GM12872 (cell line): ENCODE data around the gene AUTS2.

Experiments used
- TF ChIP-seq, protein P1 (sequence below): IDR thresholded peaks from 3 replicates; pipeline ENCODE4 v1.5.1; 2011; ENCODE audit warnings: low read depth, mild to moderate bottlenecking, low read length, moderate library complexity; ENCODE audit not compliant: insufficient read depth

AUTS2 gene

DNA sequence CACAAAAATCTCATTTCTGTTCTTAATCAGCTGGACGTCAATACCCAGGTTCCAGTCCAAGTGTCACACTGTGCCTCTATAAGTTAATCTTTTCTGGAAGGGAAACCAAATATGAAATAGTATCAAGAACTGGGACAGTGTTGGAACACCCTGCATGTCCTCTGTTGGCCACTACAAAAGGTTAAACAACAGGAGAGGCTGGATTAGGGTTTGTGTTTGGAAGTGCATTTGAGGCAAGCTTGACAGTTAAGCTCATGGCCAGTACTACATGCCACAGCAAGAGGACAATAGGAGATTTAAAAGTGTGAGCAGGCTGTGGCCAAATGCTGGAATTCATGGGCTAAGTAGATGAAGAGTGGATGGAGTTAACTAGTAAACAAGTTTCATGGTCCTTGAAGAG, 751.5 kb downstream of the AUTS2 start:
- TF ChIP-seq, protein P1, sequence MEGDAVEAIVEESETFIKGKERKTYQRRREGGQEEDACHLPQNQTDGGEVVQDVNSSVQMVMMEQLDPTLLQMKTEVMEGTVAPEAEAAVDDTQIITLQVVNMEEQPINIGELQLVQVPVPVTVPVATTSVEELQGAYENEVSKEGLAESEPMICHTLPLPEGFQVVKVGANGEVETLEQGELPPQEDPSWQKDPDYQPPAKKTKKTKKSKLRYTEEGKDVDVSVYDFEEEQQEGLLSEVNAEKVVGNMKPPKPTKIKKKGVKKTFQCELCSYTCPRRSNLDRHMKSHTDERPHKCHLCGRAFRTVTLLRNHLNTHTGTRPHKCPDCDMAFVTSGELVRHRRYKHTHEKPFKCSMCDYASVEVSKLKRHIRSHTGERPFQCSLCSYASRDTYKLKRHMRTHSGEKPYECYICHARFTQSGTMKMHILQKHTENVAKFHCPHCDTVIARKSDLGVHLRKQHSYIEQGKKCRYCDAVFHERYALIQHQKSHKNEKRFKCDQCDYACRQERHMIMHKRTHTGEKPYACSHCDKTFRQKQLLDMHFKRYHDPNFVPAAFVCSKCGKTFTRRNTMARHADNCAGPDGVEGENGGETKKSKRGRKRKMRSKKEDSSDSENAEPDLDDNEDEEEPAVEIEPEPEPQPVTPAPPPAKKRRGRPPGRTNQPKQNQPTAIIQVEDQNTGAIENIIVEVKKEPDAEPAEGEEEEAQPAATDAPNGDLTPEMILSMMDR = no peak

- TF ChIP-seq, protein P1 = no peak
Measured at GRCh38 chr7:70352088-70352487, 753.8 kb downstream of the AUTS2 start.

GRCh38 chr7:70352906-70353305, 754.6 kb downstream of the AUTS2 start:
- TF ChIP-seq, protein P1 = no peak

GRCh38 chr7:70353330-70353945, 755.2 kb downstream of the AUTS2 start:
- TF ChIP-seq, protein P1 = no peak

DNA sequence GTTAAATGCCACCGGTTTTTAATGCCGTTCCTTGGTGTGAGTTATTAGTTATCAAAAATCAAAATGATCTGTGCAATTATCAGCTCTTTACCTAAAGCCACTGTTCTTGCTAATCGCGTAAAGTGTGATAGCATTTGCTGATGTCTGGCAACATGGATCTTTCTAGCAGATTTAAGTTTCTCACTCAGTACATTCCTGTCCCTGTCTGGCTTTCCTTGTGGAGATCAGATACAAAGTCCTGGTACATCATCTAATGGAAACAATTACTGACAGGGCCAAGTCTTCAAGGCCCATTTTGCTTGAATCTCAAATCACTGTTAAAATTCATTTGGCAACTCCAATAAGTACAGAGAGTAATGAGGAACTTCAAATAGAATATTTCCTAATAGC, 755.7 kb downstream of the AUTS2 start:
- TF ChIP-seq, protein P1 = no peak

GRCh38 chr7:70354409-70355169, 756.3 kb downstream of the AUTS2 start:
- TF ChIP-seq, protein P1 = no peak

GRCh38 chr7:70355198-70356020, 757.1 kb downstream of the AUTS2 start:
- TF ChIP-seq, protein P1 = no peak
